Osteocyte (in vitro differentiated cells): Measurements from ENCODE around the gene MAP6. TPM values are rescaled to one million over a fixed set of nuclear protein-coding genes. Genes with fewer than 3 reads are reported as not detected.
"Not testable (repeated sequence)": the region's sequence is repeated elsewhere in the genome, so short reads cannot be mapped to it uniquely, and the experiment has no call there.

ENCODE experiments used
- DNase-seq: peaks from one replicate; pipeline ENCODE4 v3.0.0; 2021; ENCODE audit warnings: mixed read lengths; ENCODE audit not compliant: unreplicated experiment; ENCODE audit errors: extremely low spot score
- H3K27ac Mint-ChIP-seq: one replicate; pipeline ENCODE4 v1.8.0; 2021; ENCODE audit warnings: mild to moderate bottlenecking, mixed read lengths; ENCODE audit not compliant: unreplicated experiment
- H3K27me3 Mint-ChIP-seq: one replicate; pipeline ENCODE4 v1.8.0; 2021; ENCODE audit warnings: mixed read lengths; ENCODE audit not compliant: unreplicated experiment
- H3K36me3 Mint-ChIP-seq: one replicate; pipeline ENCODE4 v1.8.0; 2021; ENCODE audit warnings: mixed read lengths; ENCODE audit not compliant: unreplicated experiment
- H3K4me1 Mint-ChIP-seq: one replicate; pipeline ENCODE4 v1.8.0; 2021; ENCODE audit warnings: mixed read lengths; ENCODE audit not compliant: unreplicated experiment
- H3K4me3 Mint-ChIP-seq: one replicate; pipeline ENCODE4 v1.8.0; 2021; ENCODE audit warnings: mild to moderate bottlenecking, moderate library complexity, mixed read lengths; ENCODE audit not compliant: unreplicated experiment
- H3K9me3 Mint-ChIP-seq: one replicate; pipeline ENCODE4 v1.8.0; 2021; ENCODE audit warnings: mixed read lengths; ENCODE audit not compliant: unreplicated experiment
- CTCF ChIP-seq: fragments of 200-600 bp; sonication (generic); IDR thresholded peaks from 2 replicates; pipeline ENCODE4 v1.5.0; 2021; ENCODE audit warnings: antibody characterized with exemption, mild to moderate bottlenecking, moderate library complexity
- total RNA-seq: library from RNA; stranded (reverse); gene quantifications from 2 replicates; pipeline ENCODE4 v1.2.1, GENCODE V29; 2021

Gene MAP6
- total RNA-seq, 1 donor from 2014 or later: 2.3 TPM

- Mint-ChIP-seq H3K36me3 (no peaks in the 10 kb centered on the region), H3K27ac (no peak overlapping the region), H3K4me3 (no peak overlapping the region), H3K4me1 (no peaks in the 10 kb centered on the region), H3K27me3 (peaks cover 74% of the 10 kb centered on the region), H3K9me3 (peaks cover 12% of the 10 kb centered on the region)
- no peak for DNase-seq
- TF ChIP-seq CTCF: no peak
Observed at GRCh38 chr11:75691804-75692203, 23.0 kb upstream of the MAP6 start.

- H3K4me3 Mint-ChIP-seq: no peak overlapping the region
- no peak for DNase-seq
- no peak for TF ChIP-seq CTCF
- no peak overlapping the region for H3K27ac Mint-ChIP-seq
- H3K4me1 Mint-ChIP-seq: no peaks in the 10 kb centered on the region
- H3K9me3 Mint-ChIP-seq: peaks cover 21% of the 10 kb centered on the region
- peaks cover 77% of the 10 kb centered on the region for H3K27me3 Mint-ChIP-seq
- peaks cover 4% of the 10 kb centered on the region for H3K36me3 Mint-ChIP-seq
Observed at GRCh38 chr11:75689863-75690609, 21.2 kb upstream of the MAP6 start.

GRCh38 chr11:75683856-75684255, 15.0 kb upstream of the MAP6 start:
- H3K4me3 Mint-ChIP-seq, DNase-seq, H3K36me3 Mint-ChIP-seq, H3K4me1 Mint-ChIP-seq, H3K27ac Mint-ChIP-seq: not testable (repeated sequence)
- Mint-ChIP-seq H3K9me3 (peaks cover 41% of the 10 kb centered on the region), H3K27me3 (peaks cover 69% of the 10 kb centered on the region)

- H3K27me3 Mint-ChIP-seq: peaks cover 64% of the 10 kb centered on the region
- H3K36me3 Mint-ChIP-seq: no peaks in the 10 kb centered on the region
- H3K4me3 Mint-ChIP-seq: no peak overlapping the region
- no peak for DNase-seq
- peaks cover 18% of the 10 kb centered on the region for H3K9me3 Mint-ChIP-seq
- no peak for TF ChIP-seq CTCF
- H3K27ac Mint-ChIP-seq: no peak overlapping the region
- no peaks in the 10 kb centered on the region for H3K4me1 Mint-ChIP-seq
Observed at GRCh38 chr11:75679566-75679965, 10.7 kb upstream of the MAP6 start.

GRCh38 chr11:75678620-75679259, 9.9 kb upstream of the MAP6 start:
- Mint-ChIP-seq H3K27ac (no peak overlapping the region), H3K4me3 (no peak overlapping the region), H3K36me3 (no peaks in the 10 kb centered on the region)

More at GRCh38 chr11:75678620-75679259, 9.9 kb upstream of the MAP6 start:
- TF ChIP-seq CTCF: no peak
- DNase-seq: no peak
- Mint-ChIP-seq H3K4me1 (no peaks in the 10 kb centered on the region), H3K27me3 (peaks cover 63% of the 10 kb centered on the region), H3K9me3 (peaks cover 12% of the 10 kb centered on the region)
